ENCODE results near the gene ARHGEF33.
A peak's percentile ranks its signal among the peaks of the same experiment; 100 is the strongest.

ARHGEF33 gene

GRCh38 chr2:38889575-38889974 lies at the start of gene ARHGEF33:
Gene ARHGEF33 (plus strand): TSS chr2:38889875. CDS start chr2:38919448, 29,573 bp downstream.
- DNase-seq (ENCODE audit: low read depth in 1 of 2, low spot score in 1 of 2) = no peak

GRCh38 chr2:38850045-38850444 lies 39.6 kb upstream of the ARHGEF33 start:
- DNase-seq (ENCODE audit: low read depth in 1 of 2, low spot score in 1 of 2) = no peak

GRCh38 chr2:38856165-38856564 lies 33.5 kb upstream of the ARHGEF33 start:
- no peak for DNase-seq (ENCODE audit: low read depth in 1 of 2, low spot score in 1 of 2)

- DNase-seq (ENCODE audit: low read depth in 1 of 2, low spot score in 1 of 2) = no peak
Observed at GRCh38 chr2:38862476-38862875, 27.2 kb upstream of the ARHGEF33 start.

- no peak for DNase-seq (ENCODE audit: low read depth in 1 of 2, low spot score in 1 of 2)
Observed at GRCh38 chr2:38863061-38863695, 26.5 kb upstream of the ARHGEF33 start.

GRCh38 chr2:38866773-38867443 lies 22.8 kb upstream of the ARHGEF33 start:
- no peak for DNase-seq (ENCODE audit: low read depth in 1 of 2, low spot score in 1 of 2)

GRCh38 chr2:38871432-38871831 lies 18.2 kb upstream of the ARHGEF33 start:
- DNase-seq (ENCODE audit: low read depth in 1 of 2, low spot score in 1 of 2) = no peak

- no peak for DNase-seq (ENCODE audit: low read depth in 1 of 2, low spot score in 1 of 2)
Observed at GRCh38 chr2:38873763-38874162, 15.9 kb upstream of the ARHGEF33 start.

- no peak for DNase-seq (ENCODE audit: low read depth in 1 of 2, low spot score in 1 of 2)
Observed at GRCh38 chr2:38875227-38875575, 14.5 kb upstream of the ARHGEF33 start.

GRCh38 chr2:38875576-38876367 lies 13.9 kb upstream of the ARHGEF33 start, which contains the start of the genes DHX57 and MORN2:
Gene DHX57 (minus strand): TSS chr2:38875934. CDS start chr2:38868405, 7,529 bp downstream.
Gene MORN2 (plus strand): TSS chr2:38875976.
- DNase-seq (ENCODE audit: low read depth in 1 of 2, low spot score in 1 of 2) = peak; percentile 62 to 66

GRCh38 chr2:38876407-38876806 lies 13.3 kb upstream of the ARHGEF33 start:
- DNase-seq (ENCODE audit: low read depth in 1 of 2, low spot score in 1 of 2) = no peak

GRCh38 chr2:38886063-38886462 lies 3.6 kb upstream of the ARHGEF33 start:
- no peak for DNase-seq (ENCODE audit: low read depth in 1 of 2, low spot score in 1 of 2)

- DNase-seq (ENCODE audit: low read depth in 1 of 2, low spot score in 1 of 2) = no peak
Observed at GRCh38 chr2:38887347-38887746, 2.3 kb upstream of the ARHGEF33 start.

- DNase-seq (ENCODE audit: low read depth in 1 of 2, low spot score in 1 of 2) = no peak
Observed at GRCh38 chr2:38887902-38888554, 1.6 kb upstream of the ARHGEF33 start.

- no peak for DNase-seq (ENCODE audit: low read depth in 1 of 2, low spot score in 1 of 2)
Observed at GRCh38 chr2:38889045-38889444, 630 bp upstream of the ARHGEF33 start.

GRCh38 chr2:38892819-38893218 lies 3.1 kb downstream of the ARHGEF33 start:
- no peak for DNase-seq (ENCODE audit: low read depth in 1 of 2, low spot score in 1 of 2)

GRCh38 chr2:38898256-38898655 lies 8.6 kb downstream of the ARHGEF33 start:
- DNase-seq (ENCODE audit: low read depth in 1 of 2, low spot score in 1 of 2) = no peak

- DNase-seq (ENCODE audit: low read depth in 1 of 2, low spot score in 1 of 2) = no peak
Observed at GRCh38 chr2:38900726-38901125, 11.1 kb downstream of the ARHGEF33 start.

- DNase-seq (ENCODE audit: low read depth in 1 of 2, low spot score in 1 of 2) = no peak
Observed at GRCh38 chr2:38905251-38905650, 15.6 kb downstream of the ARHGEF33 start.

GRCh38 chr2:38907242-38907641 lies 17.6 kb downstream of the ARHGEF33 start:
- no peak for DNase-seq (ENCODE audit: low read depth in 1 of 2, low spot score in 1 of 2)

- no peak for DNase-seq (ENCODE audit: low read depth in 1 of 2, low spot score in 1 of 2)
Observed at GRCh38 chr2:38907743-38908562, 18.3 kb downstream of the ARHGEF33 start.

All from activated T-helper 1 cell treated with anti-CD3 and anti-CD28 coated beads, Interleukin-2, amount 50 U/mL, for 16 hours (primary cell).